Mononuclear cell (primary cell): Measurements from ENCODE around the gene LY6G6C. TPM values are rescaled to one million over a fixed set of nuclear protein-coding genes. Genes with fewer than 3 reads are reported as not detected.

Experiments used
- H3K27me3 ChIP-seq: 2 replicates; pipeline ENCODE4 v1.6.0; 2011; ENCODE audit warnings: low read length, control low read depth; ENCODE audit not compliant: insufficient read depth
- H3K4me1 ChIP-seq: 2 replicates; pipeline ENCODE4 v1.5.1; 2011; ENCODE audit warnings: mild to moderate bottlenecking, low read length, control low read depth; ENCODE audit not compliant: insufficient read depth
- H3K4me3 ChIP-seq: 2 replicates; pipeline ENCODE4 v1.5.1; 2011; ENCODE audit warnings: mild to moderate bottlenecking, low read length, moderate library complexity
- H3K9me3 ChIP-seq: 2 replicates; pipeline ENCODE4 v1.5.1; 2011; ENCODE audit warnings: low read depth, mild to moderate bottlenecking, control low read depth, low read length
- total RNA-seq: library from RNA; depleted of rRNA; stranded (reverse); fragments of >200 nt; gene quantifications from one replicate; pipeline ENCODE4 v1.2.3, GENCODE V29; 2012

The LY6G6C gene
- total RNA-seq, 1 donor, result not detected

GRCh38 chr6:31752739-31753319 lies 31.3 kb upstream of the LY6G6C start:
- H3K4me1 ChIP-seq, result no peaks in the 10 kb centered on the region
- H3K4me3 ChIP-seq, result no peak overlapping the region
- H3K9me3 ChIP-seq, result no peaks in the 10 kb centered on the region
- H3K27me3 ChIP-seq, result no peaks in the 10 kb centered on the region

- Histone ChIP-seq H3K4me3 (no peak overlapping the region), H3K4me1 (no peaks in the 10 kb centered on the region), H3K9me3 (no peaks in the 10 kb centered on the region), H3K27me3 (no peaks in the 10 kb centered on the region)
Observed at GRCh38 chr6:31750411-31751022, 29.0 kb upstream of the LY6G6C start.

GRCh38 chr6:31749301-31750036 lies 27.9 kb upstream of the LY6G6C start:
- Histone ChIP-seq H3K4me1 (no peaks in the 10 kb centered on the region), H3K4me3 (no peak overlapping the region), H3K27me3 (no peaks in the 10 kb centered on the region), H3K9me3 (no peaks in the 10 kb centered on the region)

- Histone ChIP-seq H3K4me3 (no peak overlapping the region), H3K27me3 (no peaks in the 10 kb centered on the region), H3K4me1 (peaks cover 12% of the 10 kb centered on the region), H3K9me3 (no peaks in the 10 kb centered on the region)
Observed at GRCh38 chr6:31744422-31744821, 22.9 kb upstream of the LY6G6C start.

- no peaks in the 10 kb centered on the region for H3K9me3 ChIP-seq
- H3K4me1 ChIP-seq, result peaks cover 27% of the 10 kb centered on the region
- H3K4me3 ChIP-seq, result no peak overlapping the region
- no peaks in the 10 kb centered on the region for H3K27me3 ChIP-seq
Observed at GRCh38 chr6:31742894-31743293, 21.3 kb upstream of the LY6G6C start.

DNA sequence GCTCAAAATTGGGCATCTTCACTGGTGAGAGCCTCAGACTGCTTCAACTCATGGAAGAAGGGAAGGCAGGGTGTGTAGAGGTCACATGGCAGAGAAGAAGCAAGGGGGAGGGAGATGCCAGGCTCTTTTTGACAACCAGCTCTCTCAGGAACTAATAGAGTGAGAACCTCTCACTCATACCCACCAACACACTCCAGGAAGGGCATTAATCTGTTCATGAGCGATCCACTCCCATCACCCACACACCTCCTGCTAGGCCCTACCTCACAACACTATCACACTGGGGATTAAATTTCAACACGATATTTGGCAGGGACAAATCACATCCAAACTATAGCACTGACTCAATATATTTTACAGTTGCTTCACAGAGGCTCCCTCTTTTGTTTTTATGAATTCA lies 20.3 kb upstream of the LY6G6C start:
- Histone ChIP-seq H3K4me3 (no peak overlapping the region), H3K4me1 (peaks cover 38% of the 10 kb centered on the region), H3K27me3 (no peaks in the 10 kb centered on the region), H3K9me3 (no peaks in the 10 kb centered on the region)

- no peaks in the 10 kb centered on the region for H3K27me3 ChIP-seq
- peaks cover 43% of the 10 kb centered on the region for H3K4me1 ChIP-seq
- no peaks in the 10 kb centered on the region for H3K9me3 ChIP-seq
- H3K4me3 ChIP-seq, result peak overlapping the region; percentile 64
Observed at GRCh38 chr6:31740397-31741223, 19.1 kb upstream of the LY6G6C start.

DNA sequence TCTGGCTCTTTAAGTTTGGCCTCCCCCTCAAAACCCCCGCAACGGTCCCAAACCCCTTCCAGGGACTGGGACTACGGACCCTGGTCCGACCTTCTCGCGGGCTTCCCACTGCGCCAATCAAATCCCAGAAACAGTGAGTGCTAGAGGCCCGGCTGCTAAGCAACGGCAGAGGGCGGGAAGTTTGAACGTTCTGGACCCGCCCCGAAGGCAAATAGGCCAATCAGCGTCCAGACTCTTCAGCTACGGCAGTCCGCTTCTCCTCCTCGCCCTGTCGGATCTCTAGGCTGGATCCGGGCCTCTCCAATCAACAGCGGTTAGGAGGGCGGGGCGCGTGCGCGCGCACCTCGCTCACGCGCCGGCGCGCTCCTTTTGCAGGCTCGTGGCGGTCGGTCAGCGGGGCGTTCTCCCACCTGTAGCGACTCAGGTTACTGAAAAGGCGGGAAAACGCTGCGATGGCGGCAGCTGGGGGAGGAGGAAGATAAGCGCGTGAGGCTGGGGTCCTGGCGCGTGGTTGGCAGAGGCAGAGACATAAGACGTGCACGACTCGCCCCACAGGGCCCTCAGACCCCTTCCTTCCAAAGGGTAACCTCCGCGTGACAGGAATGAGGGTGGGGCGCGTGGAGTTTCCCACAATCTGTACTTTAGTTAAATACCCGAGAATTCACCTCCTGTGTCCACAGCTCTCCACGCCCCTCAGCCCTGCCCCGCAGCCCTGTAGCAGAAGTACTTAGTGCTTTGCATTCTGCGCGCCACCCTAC lies 18.3 kb upstream of the LY6G6C start, which contains the start of gene MSH5:
Gene MSH5, plus strand, starts transcription at position 367 of the 758 bp plus-strand sequence. CDS start 462 bp downstream, outside the sequence.
- no peaks in the 10 kb centered on the region for H3K9me3 ChIP-seq
- H3K4me3 ChIP-seq, result peak within 1 kb of the TSS; percentile 64
- no peaks in the 10 kb centered on the region for H3K27me3 ChIP-seq
- H3K4me1 ChIP-seq, result peaks cover 43% of the 10 kb centered on the region

GRCh38 chr6:31737991-31738979 lies 16.7 kb upstream of the LY6G6C start:
- Histone ChIP-seq H3K27me3 (no peaks in the 10 kb centered on the region), H3K4me3 (peak overlapping the region; percentile 9), H3K9me3 (no peaks in the 10 kb centered on the region), H3K4me1 (peaks cover 57% of the 10 kb centered on the region)

DNA sequence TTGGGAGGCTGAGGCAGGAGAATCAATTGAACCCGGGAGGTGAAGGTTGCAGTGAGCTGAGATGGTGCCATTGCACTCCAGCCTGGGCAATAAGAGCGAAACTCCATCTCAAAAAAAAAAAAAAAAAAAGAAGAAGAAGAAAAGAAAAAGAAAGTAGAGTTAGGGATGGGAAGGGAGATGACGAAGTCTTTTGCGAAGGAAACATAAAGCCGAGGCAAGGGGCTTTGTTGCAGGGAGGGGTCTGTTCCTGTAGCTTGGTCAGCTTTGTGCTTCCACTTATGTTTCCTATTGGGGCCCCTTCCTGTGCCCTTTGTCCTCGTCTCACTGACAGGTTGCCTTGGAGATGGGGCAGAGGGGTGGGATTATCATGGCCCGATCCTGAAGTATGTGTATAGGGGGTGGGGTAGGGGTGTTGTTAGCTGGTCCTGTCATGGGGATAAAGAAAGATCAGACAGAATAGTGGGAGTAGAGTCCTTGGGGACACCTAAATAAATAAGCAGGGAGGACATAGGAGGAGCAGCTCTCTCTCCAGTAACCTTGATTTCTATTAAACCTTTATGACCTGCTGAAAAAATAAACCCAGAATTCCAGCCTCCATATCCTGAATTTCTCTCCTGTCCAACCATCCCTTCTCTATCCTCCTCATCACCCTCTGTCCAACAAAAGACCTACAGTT lies 15.9 kb upstream of the LY6G6C start:
- peaks cover 65% of the 10 kb centered on the region for H3K4me1 ChIP-seq
- H3K4me3 ChIP-seq, result peak overlapping the region; percentile 92
- no peaks in the 10 kb centered on the region for H3K27me3 ChIP-seq
- H3K9me3 ChIP-seq, result no peaks in the 10 kb centered on the region

DNA sequence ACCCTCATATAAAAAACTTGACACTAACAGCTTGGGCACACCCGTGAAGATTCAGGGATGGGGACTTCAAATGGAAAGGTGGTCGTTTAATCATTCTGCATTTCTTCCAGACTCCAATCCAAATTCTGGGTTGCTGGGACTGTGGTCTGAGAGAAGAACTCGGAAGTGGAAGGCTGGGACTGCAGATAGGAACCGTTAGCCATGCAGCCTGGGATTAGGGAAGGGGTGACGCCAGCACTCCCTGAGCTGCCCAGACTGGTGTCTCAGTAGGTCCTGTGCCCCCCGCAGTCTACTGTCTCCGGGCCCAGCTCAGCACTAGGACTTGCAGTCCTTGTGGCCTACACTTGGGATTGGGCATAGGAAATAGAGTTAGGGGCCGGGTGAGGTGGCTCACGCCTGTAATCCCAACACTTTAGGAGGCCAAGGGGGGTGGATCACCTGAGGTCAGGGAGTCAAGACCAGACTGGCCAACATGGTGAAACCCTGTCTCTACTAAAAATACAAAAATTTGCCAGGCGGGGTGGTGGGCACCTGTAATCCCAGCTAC lies 15.3 kb upstream of the LY6G6C start:
- Histone ChIP-seq H3K4me1 (peaks cover 71% of the 10 kb centered on the region), H3K27me3 (no peaks in the 10 kb centered on the region), H3K9me3 (no peaks in the 10 kb centered on the region), H3K4me3 (peak overlapping the region; percentile 92)

- peak within 1 kb of the TSS; percentile 92 for H3K4me3 ChIP-seq
- no peaks in the 10 kb centered on the region for H3K9me3 ChIP-seq
- peaks cover 72% of the 10 kb centered on the region for H3K4me1 ChIP-seq
- no peaks in the 10 kb centered on the region for H3K27me3 ChIP-seq
Observed at GRCh38 chr6:31736021-31736767, 14.6 kb upstream of the LY6G6C start, which contains the start of gene CLIC1. CLIC1 (minus strand) TSS chr6:31736530; CDS start chr6:31736300, 230 bp downstream.
